SK-N-SH (cell line): Measurements from ENCODE around the gene LARGE1. TPM values are rescaled to one million over a fixed set of nuclear protein-coding genes. Genes with fewer than 3 reads are reported as not detected.

ENCODE experiments used
- CTCF ChIA-PET: fragments of 300-600, 350-600 bp; formaldehyde crosslinking; extraction: SDS; loops from one replicate; lab custom pipeline; 2021; lab: Yijun Ruan, JAX
- POLR2A ChIA-PET: fragments of 350-600 bp; sonication (Branson Sonifier 250); formaldehyde crosslinking; extraction: SDS; loops from one replicate; lab custom pipeline; 2020; ENCODE audit warnings: antibody characterized with exemption, inconsistent platforms; lab: Yijun Ruan, JAX
- DNase-seq: peaks from one replicate; pipeline ENCODE4 v3.0.0; 2012
- H2AFZ ChIP-seq: fragments of 200-600 bp; sonication (generic); 2 replicates; pipeline ENCODE4 v1.8.1; 2016; ENCODE audit warnings: antibody characterized with exemption, mild to moderate bottlenecking, low read depth
- H3F3A ChIP-seq: fragments of 200-600 bp; sonication (generic); replicated peaks from 2 replicates; pipeline ENCODE3; 2016; ENCODE audit warnings: antibody characterized with exemption, mild to moderate bottlenecking; ENCODE audit not compliant: insufficient read depth
- H3K27ac ChIP-seq, 2 experiments: fragments of 200-500 bp in 1 of 2; fragments of 200-600 bp in 1 of 2; sonication (Bioruptor generic) in 1 of 2; sonication (generic), shearing (Covaris generic) in 1 of 2; 2 replicates each; pipeline versions ENCODE4 v1.5.1 to v1.6.1; 2014 to 2016; ENCODE audit warnings: low read depth in 2 of 2, inconsistent platforms in 1 of 2, low read length in 1 of 2, mild to moderate bottlenecking in 1 of 2, mixed read lengths in 1 of 2
- H3K27me3 ChIP-seq: fragments of 200-600 bp; sonication (generic), shearing (Covaris generic); 2 replicates; pipeline ENCODE4 v1.6.1; 2016; ENCODE audit warnings: mixed run types; ENCODE audit not compliant: insufficient read depth
- H3K36me3 ChIP-seq, 2 experiments: fragments of 200-500 bp in 1 of 2; fragments of 200-600 bp in 1 of 2; sonication (Bioruptor generic) in 1 of 2; sonication (generic) in 1 of 2; replicated peaks in 1 of 2; 2 replicates each; pipeline versions ENCODE3 to v1.5.1; 2014 to 2016; ENCODE audit warnings: low read length in 1 of 2, mild to moderate bottlenecking in 1 of 2; ENCODE audit not compliant: insufficient read depth in 2 of 2, control insufficient read depth in 1 of 2
- H3K4me1 ChIP-seq, 2 experiments: fragments of 200-500 bp in 1 of 2; fragments of 200-600 bp in 1 of 2; sonication (Bioruptor generic) in 1 of 2; sonication (generic), shearing (Covaris generic) in 1 of 2; 2 replicates each; pipeline versions ENCODE4 v1.5.1 to v1.6.1; 2014 to 2016; ENCODE audit warnings: low read depth in 1 of 2, low read length in 1 of 2, mixed run types in 1 of 2; ENCODE audit not compliant: insufficient read depth in 2 of 2, control insufficient read depth in 1 of 2
- H3K4me2 ChIP-seq: fragments of 200-600 bp; sonication (generic), shearing (Covaris generic); 2 replicates; pipeline ENCODE4 v1.6.1; 2017; ENCODE audit warnings: mixed run types
- H3K4me3 ChIP-seq, 2 experiments: fragments of 200-500 bp in 1 of 2; fragments of 200-600 bp in 1 of 2; sonication (Bioruptor generic) in 1 of 2; sonication (generic), shearing (Covaris generic) in 1 of 2; 2 replicates each; pipeline versions ENCODE4 v1.5.1 to v1.8.1; 2014 to 2016; ENCODE audit warnings: low read depth in 2 of 2, inconsistent platforms in 1 of 2, low read length in 1 of 2, mild to moderate bottlenecking in 1 of 2, mixed read lengths in 1 of 2, moderate library complexity in 1 of 2
- H3K79me2 ChIP-seq: fragments of 200-600 bp; sonication (generic); 2 replicates; pipeline ENCODE4 v1.8.1; 2017; ENCODE audit warnings: mild to moderate bottlenecking; ENCODE audit not compliant: insufficient read depth
- H3K9ac ChIP-seq: fragments of 200-600 bp; sonication (generic); 2 replicates; pipeline ENCODE4 v1.6.1; 2017; ENCODE audit warnings: mixed run types
- H3K9me2 ChIP-seq: fragments of 200-600 bp; sonication (generic); 2 replicates; pipeline ENCODE4 v1.6.1; 2017; ENCODE audit warnings: mixed run types
- H3K9me3 ChIP-seq: fragments of 200-600 bp; sonication (generic); 2 replicates; pipeline ENCODE4 v1.6.1; 2017; ENCODE audit warnings: mixed run types, mild to moderate bottlenecking, moderate library complexity
- H4K20me1 ChIP-seq: fragments of 200-600 bp; sonication (generic); 2 replicates; pipeline ENCODE4 v1.6.1; 2017; ENCODE audit warnings: mild to moderate bottlenecking, mixed run types; ENCODE audit not compliant: insufficient read depth
- CHD2 ChIP-seq: fragments of 150-350 bp; IDR thresholded peaks from 2 replicates; pipeline ENCODE4 v1.6.1; 2018; ENCODE audit warnings: low read length; ENCODE audit not compliant: partially characterized antibody
- CTCF ChIP-seq: fragments of 200-600 bp; sonication (generic); IDR thresholded peaks from 2 replicates; pipeline ENCODE4 v1.6.1; 2017; ENCODE audit warnings: antibody characterized with exemption, mild to moderate bottlenecking, moderate library complexity
- EP300 ChIP-seq, 2 experiments: IDR thresholded peaks; 2 replicates each; pipeline versions ENCODE4 v1.4.0 to v1.6.1; 2012; ENCODE audit warnings: borderline replicate concordance in 1 of 2, low read depth in 1 of 2, low read length in 1 of 2
- FOXJ3 ChIP-seq: sonication (generic); formaldehyde crosslinking; IDR thresholded peaks from 2 replicates; pipeline ENCODE4 v1.5.1; 2020; ENCODE audit warnings: mild to moderate bottlenecking, missing genetic modification reagents
- JUND ChIP-seq: IDR thresholded peaks from 2 replicates; pipeline ENCODE4 v1.4.0; 2012
- POLR2AphosphoS5 ChIP-seq: IDR thresholded peaks from 2 replicates; pipeline ENCODE4 v1.6.1; 2012; ENCODE audit warnings: low read depth, low read length
- TAF1 ChIP-seq: IDR thresholded peaks from 2 replicates; pipeline ENCODE4 v1.6.1; 2012; ENCODE audit warnings: low read depth, mild to moderate bottlenecking, low read length, moderate library complexity, borderline replicate concordance
- TEAD4 ChIP-seq: IDR thresholded peaks from 2 replicates; pipeline ENCODE4 v1.4.0; 2012; ENCODE audit warnings: mild to moderate bottlenecking, borderline replicate concordance; ENCODE audit not compliant: insufficient read depth
- YY1 ChIP-seq: IDR thresholded peaks from 2 replicates; pipeline ENCODE4 v1.4.0; 2012; ENCODE audit warnings: low read depth, mild to moderate bottlenecking
- ZBTB33 ChIP-seq: IDR thresholded peaks from 2 replicates; pipeline ENCODE4 v1.4.0; 2012; ENCODE audit warnings: low read depth, borderline replicate concordance
- WGBS: methylation state at CpG from one replicate; pipeline ENCODE4 v1.1.6; 2017; ENCODE audit warnings: low lambda C conversion rate; 5-methylcytosine and 5-hydroxymethylcytosine counted together
- polyA plus RNA-seq, 3 experiments: library from polyadenylated mRNA; depleted of rRNA; stranded (reverse); fragments of >200 nt; gene quantifications; 2 replicates each; pipeline ENCODE4 v1.2.3, GENCODE V29; 2012
- TF ChIP-seq, protein P1 (sequence below): IDR thresholded peaks from 2 replicates; pipeline ENCODE4 v1.4.0; 2012; ENCODE audit warnings: low read depth, borderline replicate concordance
- TF ChIP-seq, protein P2 (sequence below): IDR thresholded peaks from 2 replicates; pipeline ENCODE4 v1.6.1; 2012; ENCODE audit warnings: mild to moderate bottlenecking, low read depth, low read length, moderate library complexity
- TF ChIP-seq, protein P3 (sequence below): IDR thresholded peaks from 2 replicates; pipeline ENCODE4 v1.4.0; 2012; ENCODE audit warnings: low read depth

LARGE1 gene
- polyA plus RNA-seq, 1 of the 3 experiments (the other 2 are of a cell fraction): 1.1 TPM

GRCh38 chr22:33867118-33867866 is 53.0 kb downstream of the LARGE1 start:
- CTCF ChIA-PET: no interaction called here
- 63% methylated on average over 12 of the region's 12 CpGs for WGBS
- Histone ChIP-seq H3K79me2 (no peaks in the 10 kb centered on the region), H3K4me1 (no peaks in the 10 kb centered on the region; a peak in 1 of 4 replicates), H2AFZ (no peak overlapping the region), H3K9me3 (no peaks in the 10 kb centered on the region), H4K20me1 (no peaks in the 10 kb centered on the region), H3K36me3 (no peaks in the 10 kb centered on the region), H3K4me2 (no peak overlapping the region), H3K27me3 (no peaks in the 10 kb centered on the region), H3K9ac (no peak overlapping the region), H3K4me3 (no peak overlapping the region), H3F3A (no peaks in the 10 kb centered on the region)
- DNase-seq: no peak
- TF ChIP-seq TAF1 (no peak), POLR2AphosphoS5 (no peak), YY1 (no peak), CHD2 (no peak), ZBTB33 (no peak), FOXJ3 (no peak), TEAD4 (no peak), CTCF (no peak), EP300 (IDR thresholded peaks at IDR 0.05; ENCODE audit: borderline replicate concordance in 1 of 2, low read depth in 1 of 2, low read length in 1 of 2) (no peak), JUND (no peak)
- TF ChIP-seq, protein P1, sequence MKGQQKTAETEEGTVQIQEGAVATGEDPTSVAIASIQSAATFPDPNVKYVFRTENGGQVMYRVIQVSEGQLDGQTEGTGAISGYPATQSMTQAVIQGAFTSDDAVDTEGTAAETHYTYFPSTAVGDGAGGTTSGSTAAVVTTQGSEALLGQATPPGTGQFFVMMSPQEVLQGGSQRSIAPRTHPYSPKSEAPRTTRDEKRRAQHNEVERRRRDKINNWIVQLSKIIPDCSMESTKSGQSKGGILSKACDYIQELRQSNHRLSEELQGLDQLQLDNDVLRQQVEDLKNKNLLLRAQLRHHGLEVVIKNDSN: no peak
- TF ChIP-seq, protein P2, sequence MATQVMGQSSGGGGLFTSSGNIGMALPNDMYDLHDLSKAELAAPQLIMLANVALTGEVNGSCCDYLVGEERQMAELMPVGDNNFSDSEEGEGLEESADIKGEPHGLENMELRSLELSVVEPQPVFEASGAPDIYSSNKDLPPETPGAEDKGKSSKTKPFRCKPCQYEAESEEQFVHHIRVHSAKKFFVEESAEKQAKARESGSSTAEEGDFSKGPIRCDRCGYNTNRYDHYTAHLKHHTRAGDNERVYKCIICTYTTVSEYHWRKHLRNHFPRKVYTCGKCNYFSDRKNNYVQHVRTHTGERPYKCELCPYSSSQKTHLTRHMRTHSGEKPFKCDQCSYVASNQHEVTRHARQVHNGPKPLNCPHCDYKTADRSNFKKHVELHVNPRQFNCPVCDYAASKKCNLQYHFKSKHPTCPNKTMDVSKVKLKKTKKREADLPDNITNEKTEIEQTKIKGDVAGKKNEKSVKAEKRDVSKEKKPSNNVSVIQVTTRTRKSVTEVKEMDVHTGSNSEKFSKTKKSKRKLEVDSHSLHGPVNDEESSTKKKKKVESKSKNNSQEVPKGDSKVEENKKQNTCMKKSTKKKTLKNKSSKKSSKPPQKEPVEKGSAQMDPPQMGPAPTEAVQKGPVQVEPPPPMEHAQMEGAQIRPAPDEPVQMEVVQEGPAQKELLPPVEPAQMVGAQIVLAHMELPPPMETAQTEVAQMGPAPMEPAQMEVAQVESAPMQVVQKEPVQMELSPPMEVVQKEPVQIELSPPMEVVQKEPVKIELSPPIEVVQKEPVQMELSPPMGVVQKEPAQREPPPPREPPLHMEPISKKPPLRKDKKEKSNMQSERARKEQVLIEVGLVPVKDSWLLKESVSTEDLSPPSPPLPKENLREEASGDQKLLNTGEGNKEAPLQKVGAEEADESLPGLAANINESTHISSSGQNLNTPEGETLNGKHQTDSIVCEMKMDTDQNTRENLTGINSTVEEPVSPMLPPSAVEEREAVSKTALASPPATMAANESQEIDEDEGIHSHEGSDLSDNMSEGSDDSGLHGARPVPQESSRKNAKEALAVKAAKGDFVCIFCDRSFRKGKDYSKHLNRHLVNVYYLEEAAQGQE: no peak
- TF ChIP-seq, protein P3, sequence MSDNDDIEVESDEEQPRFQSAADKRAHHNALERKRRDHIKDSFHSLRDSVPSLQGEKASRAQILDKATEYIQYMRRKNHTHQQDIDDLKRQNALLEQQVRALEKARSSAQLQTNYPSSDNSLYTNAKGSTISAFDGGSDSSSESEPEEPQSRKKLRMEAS: no peak
- TF ChIP-seq, all 33 proteins: peak for 0
- no peaks in the 10 kb centered on the region for H3K9me2 ChIP-seq
- no peak overlapping the region for H3K27ac ChIP-seq
- POLR2A ChIA-PET: no interaction called here
